GM12865 (cell line): ENCODE results near the gene PKMYT1.

Source experiments
- DNase-seq: peaks from one replicate; pipeline ENCODE4 v3.0.0; 2010; ENCODE audit warnings: low read depth
- H3K4me3 ChIP-seq: 2 replicates; pipeline ENCODE4 v1.5.1; 2011; ENCODE audit warnings: mild to moderate bottlenecking, low read depth, low read length, control low read depth
- CTCF ChIP-seq: IDR thresholded peaks from 2 replicates; pipeline ENCODE4 v1.5.1; 2011; ENCODE audit warnings: low read length, control low read depth, low read depth, inconsistent platforms; ENCODE audit not compliant: insufficient read depth; ENCODE audit errors: missing control alignments

Gene PKMYT1

GRCh38 chr16:2981177-2981898 lies 1.1 kb upstream of the PKMYT1 start:
- TF ChIP-seq CTCF = no peak
- peak overlapping the region; percentile 97 for H3K4me3 ChIP-seq
- DNase-seq = no peak

- H3K4me3 ChIP-seq = peak overlapping the region; percentile 97
- TF ChIP-seq CTCF = no peak
- DNase-seq = no peak
Measured at GRCh38 chr16:2979669-2980226, 498 bp downstream of the PKMYT1 start.

- H3K4me3 ChIP-seq = no peak overlapping the region
- no peak for TF ChIP-seq CTCF
- DNase-seq = no peak
Measured at GRCh38 chr16:2977440-2977839, 2.8 kb downstream of the PKMYT1 start.

- no peak for TF ChIP-seq CTCF
Measured at GRCh38 chr16:2976673-2977072, 3.6 kb downstream of the PKMYT1 start.

GRCh38 chr16:2976201-2976600 lies 4.0 kb downstream of the PKMYT1 start:
- H3K4me3 ChIP-seq = no peak overlapping the region
- DNase-seq = no peak

More at GRCh38 chr16:2976673-2977072, 3.6 kb downstream of the PKMYT1 start:
- DNase-seq = no peak
- no peak overlapping the region for H3K4me3 ChIP-seq

GRCh38 chr16:2975161-2975795 lies 5.0 kb downstream of the PKMYT1 start:
- DNase-seq = no peak
- H3K4me3 ChIP-seq = no peak overlapping the region
- TF ChIP-seq CTCF = no peak

More at GRCh38 chr16:2976201-2976600, 4.0 kb downstream of the PKMYT1 start:
- no peak for TF ChIP-seq CTCF
